HG02981 (cell line): ENCODE results near the gene SEL1L3.
"Not testable (repeated sequence)": the region's sequence is repeated elsewhere in the genome, so short reads cannot be mapped to it uniquely, and the experiment has no call there.

ENCODE experiments used
- ATAC-seq: cut with Tn5 transposase; IDR thresholded peaks from one replicate; pipeline ENCODE4 v1.9.1; 2021; ENCODE audit warnings: mild to moderate bottlenecking, moderate library complexity; ENCODE audit not compliant: unreplicated experiment

SEL1L3 gene

GRCh38 chr4:25862411-25863346 lies at the start of gene SEL1L3:
SEL1L3 (minus strand) TSS chr4:25862988; CDS start chr4:25862836, 152 bp downstream.
- ATAC-seq: peak; percentile 30

GRCh38 chr4:25911356-25911755 lies 48.6 kb upstream of the SEL1L3 start:
- ATAC-seq: no peak

DNA sequence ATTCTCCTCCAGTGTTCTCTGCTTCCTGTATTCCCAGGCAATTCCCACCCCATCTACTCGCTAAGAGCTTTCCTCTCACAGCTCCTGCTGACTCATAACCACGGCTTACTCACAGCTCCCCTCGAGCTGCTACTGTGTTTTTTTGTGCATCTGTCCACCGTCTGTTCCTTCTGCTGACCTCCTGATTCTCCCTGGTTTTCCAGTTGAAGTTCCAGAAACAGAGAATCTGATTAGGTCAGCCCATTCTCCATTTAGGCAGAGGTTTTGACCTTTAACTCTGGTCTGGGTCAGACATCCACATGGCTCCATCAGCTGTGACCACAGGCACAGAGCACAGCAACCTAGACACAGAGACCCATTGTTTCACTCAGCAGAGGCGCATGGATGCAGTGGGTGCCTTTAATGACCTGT lies 45.7 kb upstream of the SEL1L3 start:
- ATAC-seq: no peak

- not testable (repeated sequence) for ATAC-seq
Measured at GRCh38 chr4:25906113-25906512, 43.3 kb upstream of the SEL1L3 start.

DNA sequence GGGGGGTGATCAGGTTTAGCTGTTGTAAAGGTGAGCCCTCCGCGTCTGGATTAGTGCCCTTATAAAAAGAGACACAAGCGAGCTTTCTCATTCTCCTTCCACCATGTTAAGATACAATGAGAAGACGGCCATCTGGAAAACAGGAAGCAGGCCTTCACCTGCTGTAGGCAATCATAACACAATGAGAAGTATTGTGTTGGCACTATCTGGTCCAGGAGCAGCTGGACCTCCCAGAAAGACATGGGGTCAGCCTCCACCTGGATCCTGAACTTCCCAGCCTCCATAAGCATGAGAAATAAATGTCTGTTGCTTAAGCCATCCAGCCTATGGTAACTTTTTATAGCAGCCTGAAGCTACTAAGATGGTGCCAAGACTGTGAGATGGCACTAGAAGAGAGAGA lies 42.6 kb upstream of the SEL1L3 start:
- no peak for ATAC-seq

DNA sequence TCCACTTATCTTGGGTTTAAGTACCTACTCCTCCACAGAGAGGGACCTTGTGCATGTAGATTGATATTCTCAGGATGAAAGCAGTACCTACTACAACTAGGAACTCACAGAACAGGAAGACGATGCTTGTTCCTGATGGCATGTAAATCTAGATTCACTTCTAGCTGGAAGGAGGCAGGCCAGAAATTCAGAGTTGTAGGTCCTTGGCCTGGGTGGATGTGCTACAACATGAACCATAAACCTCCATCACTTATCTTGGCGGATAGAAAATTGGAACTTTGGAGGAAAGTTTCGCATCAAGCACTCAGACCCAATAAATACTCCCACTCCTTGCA lies 41.9 kb upstream of the SEL1L3 start:
- ATAC-seq: peak; percentile 44

DNA sequence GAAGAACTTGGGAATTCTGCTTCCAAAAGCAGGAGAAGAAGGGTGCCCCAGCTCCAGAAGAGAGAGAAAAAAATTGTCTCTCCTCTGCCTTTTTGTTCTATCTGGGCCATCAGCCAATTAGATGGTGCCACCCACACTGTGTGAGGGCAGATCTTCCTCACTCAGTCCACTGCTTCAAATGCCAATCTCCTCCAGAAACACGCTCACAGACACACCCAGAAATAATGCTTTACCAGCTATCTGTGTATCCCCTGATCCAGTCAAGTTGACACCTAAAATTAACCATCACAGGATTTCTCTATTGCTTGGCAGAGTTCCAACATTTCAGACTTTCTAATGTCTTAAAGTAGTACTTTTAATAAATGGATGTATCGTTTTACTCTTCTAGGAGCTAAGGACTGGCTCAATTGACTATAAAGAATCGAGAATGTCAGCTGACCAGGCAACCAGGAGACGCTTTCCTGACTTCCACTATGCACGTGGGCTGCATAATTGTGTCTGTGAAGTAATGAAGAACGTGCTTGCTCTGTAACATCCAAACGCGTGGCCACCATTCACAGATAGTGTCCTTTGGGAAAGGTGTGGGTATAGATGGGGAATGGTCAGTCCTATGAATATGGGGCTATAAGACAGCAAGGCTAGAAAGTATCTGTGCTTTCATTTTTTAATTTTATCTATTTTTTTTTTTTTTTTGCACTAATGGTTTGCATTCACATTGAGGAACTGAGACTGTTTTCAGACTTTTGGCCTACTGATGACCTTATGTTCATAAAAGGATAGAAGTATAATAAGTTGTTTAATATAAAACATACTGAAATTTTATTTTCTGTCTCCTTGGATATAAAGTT lies 41.3 kb upstream of the SEL1L3 start:
- ATAC-seq: peak; percentile 60

DNA sequence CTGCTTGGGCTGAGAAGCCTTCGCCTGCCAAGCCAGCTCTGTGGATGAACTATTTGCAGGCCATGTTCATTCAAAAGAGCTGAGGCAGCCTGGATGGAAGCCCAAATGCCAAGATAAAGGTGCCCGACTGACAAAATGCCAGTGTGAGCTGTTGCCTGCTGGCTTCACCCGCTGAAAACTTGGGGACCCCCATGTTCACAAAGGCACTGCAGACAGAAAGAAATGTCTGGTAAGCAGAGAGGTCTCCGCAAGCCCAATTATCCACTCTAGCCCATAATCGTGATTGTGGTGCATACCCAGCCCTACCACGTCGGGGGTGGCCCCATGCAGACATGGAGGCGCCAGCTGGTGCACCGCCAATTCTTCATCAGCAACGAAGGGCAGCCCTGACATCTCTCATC lies 38.2 kb upstream of the SEL1L3 start:
- no peak for ATAC-seq

GRCh38 chr4:25900310-25900709 lies 37.5 kb upstream of the SEL1L3 start:
- no peak for ATAC-seq

DNA sequence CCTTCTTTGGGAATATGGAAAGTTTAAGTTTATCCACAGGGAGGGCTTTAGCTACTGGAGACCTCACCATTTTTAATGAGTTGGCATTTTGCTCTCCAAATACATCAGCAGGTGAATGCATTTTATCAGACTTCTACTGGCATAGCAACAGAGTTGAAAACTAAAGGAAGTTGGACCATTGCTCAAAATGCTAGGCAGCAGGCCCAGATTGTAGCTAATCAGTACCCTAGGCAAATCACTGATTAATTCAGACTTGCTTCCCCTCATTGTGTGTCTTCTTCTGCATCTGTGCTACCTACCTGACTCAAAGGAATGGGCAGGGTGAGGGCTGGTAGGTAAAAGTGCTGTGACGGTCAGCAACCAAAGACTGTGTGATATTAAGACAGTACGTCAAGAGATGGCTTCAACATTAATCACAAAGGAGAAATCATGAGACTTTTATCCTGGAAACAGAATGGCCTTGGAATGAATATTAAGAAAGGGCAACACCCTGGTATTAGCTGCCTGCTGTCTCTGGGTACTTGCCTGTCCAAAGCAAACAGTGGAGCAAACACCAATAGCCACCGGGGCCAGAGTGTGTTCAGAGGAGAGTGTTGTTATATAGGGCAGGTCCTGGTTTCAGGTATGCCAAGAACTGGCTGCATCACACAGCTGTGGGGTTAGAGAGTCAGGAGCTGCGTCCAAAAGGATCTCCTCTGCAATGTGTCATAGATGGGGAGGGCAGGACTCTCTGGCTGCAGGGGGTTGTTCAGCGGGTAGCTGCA lies 34.2 kb upstream of the SEL1L3 start:
- ATAC-seq: no peak

DNA sequence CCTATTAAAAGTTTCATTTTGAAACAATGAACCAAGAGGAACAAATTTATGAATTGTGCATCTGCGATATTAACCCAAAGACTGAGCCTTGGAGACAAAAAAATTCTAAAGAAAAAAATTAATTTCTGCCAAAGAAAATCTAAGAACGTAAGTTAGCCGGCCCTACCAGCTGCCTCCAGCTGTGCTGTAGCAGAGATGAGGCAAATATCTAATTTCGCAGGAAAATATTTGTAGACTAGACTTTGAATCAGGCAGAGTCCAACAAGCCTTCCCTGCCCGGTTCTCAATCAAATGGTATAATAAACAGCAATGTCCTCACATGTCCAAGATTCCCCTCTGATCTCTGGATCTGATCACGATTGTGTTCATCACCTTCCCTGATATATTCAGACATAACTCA lies 30.0 kb upstream of the SEL1L3 start:
- ATAC-seq: no peak

GRCh38 chr4:25890571-25891485 lies 28.0 kb upstream of the SEL1L3 start:
- ATAC-seq: no peak

DNA sequence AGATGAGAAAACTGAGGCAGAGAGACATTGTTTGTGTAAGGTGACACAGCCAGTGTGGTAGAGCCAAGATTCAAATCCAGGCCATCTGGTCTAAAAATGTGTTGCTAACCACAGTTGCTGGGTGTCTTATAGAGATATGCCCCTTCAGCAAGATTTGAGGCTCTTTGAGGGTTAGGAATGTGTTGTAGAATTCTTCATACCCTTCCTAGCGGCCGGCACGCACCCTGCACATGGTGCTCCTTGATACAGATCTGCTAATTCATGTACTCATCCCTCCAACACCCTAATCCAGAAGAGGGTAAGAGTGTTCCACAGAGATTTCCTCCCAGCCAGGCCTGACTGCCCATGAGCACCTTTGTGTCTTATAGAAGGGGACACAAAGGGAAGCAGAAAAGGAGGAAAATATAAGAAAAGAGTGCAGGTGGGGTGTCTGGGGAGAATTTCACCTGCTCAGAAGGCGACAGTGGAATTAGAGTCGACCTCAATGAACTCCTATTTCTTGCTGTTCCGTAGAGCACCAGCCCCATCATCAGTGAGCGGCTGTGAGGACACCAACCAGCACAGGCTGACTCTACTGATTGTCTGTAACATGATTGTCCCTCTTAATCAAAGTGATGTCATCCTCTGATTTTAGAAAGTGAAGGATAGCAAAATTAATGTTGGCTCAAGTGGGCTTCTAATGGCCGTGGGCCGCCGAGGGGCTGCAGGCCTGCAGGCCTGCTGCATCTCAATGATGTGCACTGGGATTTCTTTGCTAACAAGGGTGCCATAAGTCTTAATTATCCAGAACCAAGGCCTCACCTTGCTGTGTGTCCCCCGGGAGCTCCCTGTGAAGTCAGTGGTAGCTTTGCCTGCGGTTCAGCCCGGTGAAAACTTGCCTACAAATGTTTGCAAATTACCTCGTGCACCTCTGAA lies 27.1 kb upstream of the SEL1L3 start:
- ATAC-seq: no peak

GRCh38 chr4:25888781-25889180 lies 26.0 kb upstream of the SEL1L3 start:
- no peak for ATAC-seq

DNA sequence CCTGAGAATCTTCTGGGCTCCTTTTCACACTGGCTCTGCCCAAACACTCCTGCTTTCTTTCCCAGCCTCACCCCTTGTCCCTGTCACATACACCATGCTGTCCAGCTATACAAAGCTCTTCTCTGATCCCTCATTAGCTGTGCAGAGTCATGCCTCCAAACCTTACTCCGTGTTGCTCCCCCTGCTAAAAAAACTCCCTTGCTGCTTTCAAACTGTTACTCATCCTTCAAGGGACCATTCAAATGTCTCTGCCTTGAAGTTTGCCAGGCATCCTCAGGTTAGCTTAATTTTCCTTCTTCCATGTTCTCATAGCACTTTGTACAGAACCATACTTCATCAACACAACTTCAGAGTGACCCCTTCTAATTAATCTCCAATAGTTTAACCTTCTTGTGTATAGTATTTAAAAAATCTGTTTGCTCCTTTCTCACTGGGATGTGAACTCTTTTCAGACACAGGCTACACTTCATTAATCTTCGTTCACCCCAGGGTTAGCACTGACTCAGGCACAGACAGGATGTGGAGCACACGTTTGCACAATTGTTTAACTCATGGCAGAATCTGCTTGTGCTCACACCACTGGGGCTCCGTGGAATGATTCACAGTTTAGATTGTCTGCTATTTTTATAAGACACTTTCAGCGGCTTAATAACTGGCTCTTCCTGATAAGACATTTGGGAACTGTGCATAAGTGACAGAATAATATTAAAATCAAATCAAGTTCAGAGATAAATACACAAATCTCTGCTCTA lies 21.4 kb upstream of the SEL1L3 start:
- no peak for ATAC-seq

DNA sequence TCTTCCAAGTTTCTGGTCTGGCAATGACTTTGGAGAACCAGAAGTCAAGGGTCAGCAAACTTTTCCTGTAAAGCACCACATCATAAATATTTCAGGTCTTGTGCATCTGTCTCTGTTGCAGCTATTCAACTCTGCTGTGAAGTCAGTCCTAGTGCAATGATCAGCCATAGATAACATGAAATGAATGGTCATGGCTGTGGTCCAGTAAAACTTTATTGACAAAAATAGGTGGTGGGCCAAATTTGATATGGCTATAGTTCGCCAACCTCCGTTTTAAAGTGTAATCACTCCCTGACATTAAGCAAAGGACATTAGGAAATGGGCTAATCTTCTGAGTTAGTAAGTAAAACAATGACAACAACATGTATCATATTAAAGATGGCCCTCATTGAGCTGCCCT lies 20.8 kb upstream of the SEL1L3 start:
- ATAC-seq: no peak

DNA sequence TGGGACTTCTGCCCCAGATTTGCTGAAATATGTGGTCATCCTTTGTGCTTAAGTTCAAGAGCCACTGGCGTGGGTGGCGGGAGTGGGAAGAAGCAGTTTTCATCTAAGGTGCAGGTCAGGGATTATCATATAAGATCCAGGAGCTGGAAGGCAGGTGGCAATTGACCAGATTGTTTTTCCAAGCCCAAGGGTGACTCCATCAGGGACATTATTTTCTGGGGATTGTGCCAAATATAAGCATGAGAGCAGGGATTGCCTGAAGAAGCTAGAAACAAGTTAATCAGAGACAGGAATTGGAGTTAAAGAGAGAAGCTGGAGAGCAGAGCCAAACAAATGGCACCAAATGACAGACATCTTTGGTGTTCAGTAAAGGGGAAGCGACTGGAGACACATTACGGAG lies 19.4 kb upstream of the SEL1L3 start:
- ATAC-seq: no peak

DNA sequence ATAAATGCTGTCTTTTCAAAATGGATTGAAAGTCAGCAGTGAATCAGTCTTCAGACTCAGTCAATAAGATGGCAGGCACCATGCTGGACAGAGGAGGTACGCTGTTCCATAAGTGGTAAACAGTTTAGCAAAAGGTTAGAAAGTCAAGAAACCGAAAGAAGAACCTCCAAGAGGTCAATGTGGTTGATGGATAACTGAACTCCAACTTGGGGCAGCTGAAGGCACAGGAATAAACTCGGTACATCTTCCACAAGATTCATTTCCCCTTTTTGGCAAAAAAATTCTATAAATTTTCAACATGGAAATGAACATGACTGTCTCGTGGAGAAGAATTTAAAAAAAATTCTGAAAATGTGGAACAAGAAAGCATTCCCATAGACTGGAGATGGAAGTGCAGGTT lies 18.4 kb upstream of the SEL1L3 start:
- ATAC-seq: no peak
